Glutamatergic neuron (in vitro differentiated cells): ENCODE results near the gene CCDC110. TPM values are rescaled to one million over a fixed set of nuclear protein-coding genes. Genes with fewer than 3 reads are reported as not detected.

Experiments used
- DNase-seq: peaks from one replicate; pipeline ENCODE4 v3.0.0; 2022
- H3K27ac Mint-ChIP-seq: one replicate; pipeline ENCODE4 v1.8.0; 2020; ENCODE audit warnings: mild to moderate bottlenecking, mixed read lengths, inconsistent platforms; ENCODE audit not compliant: unreplicated experiment
- H3K27me3 Mint-ChIP-seq: one replicate; pipeline ENCODE4 v1.8.0; 2020; ENCODE audit warnings: mild to moderate bottlenecking, moderate library complexity, mixed read lengths, inconsistent platforms; ENCODE audit not compliant: unreplicated experiment
- H3K36me3 Mint-ChIP-seq: one replicate; pipeline ENCODE4 v1.8.0; 2020; ENCODE audit warnings: mild to moderate bottlenecking, mixed read lengths, inconsistent platforms; ENCODE audit not compliant: unreplicated experiment
- H3K4me1 Mint-ChIP-seq: one replicate; pipeline ENCODE4 v1.8.0; 2020; ENCODE audit warnings: mild to moderate bottlenecking, low read depth, mixed read lengths, inconsistent platforms; ENCODE audit not compliant: unreplicated experiment
- H3K4me3 Mint-ChIP-seq: one replicate; pipeline ENCODE4 v1.8.0; 2020; ENCODE audit warnings: mild to moderate bottlenecking, mixed read lengths, inconsistent platforms; ENCODE audit not compliant: unreplicated experiment
- H3K9me3 Mint-ChIP-seq: one replicate; pipeline ENCODE4 v1.8.0; 2020; ENCODE audit warnings: mild to moderate bottlenecking, moderate library complexity, mixed read lengths, inconsistent platforms; ENCODE audit not compliant: unreplicated experiment
- CTCF ChIP-seq: fragments of 200-600 bp; sonication (generic); IDR thresholded peaks from one replicate; pipeline ENCODE4 v1.5.0; 2021; ENCODE audit not compliant: partially characterized antibody, unreplicated experiment
- total RNA-seq: library from RNA; stranded (reverse); fragmentation: NEBNext Ultra II Directional; extraction: Animal tissue kit (Norgen Biotek cat#: 25700); gene quantifications from one replicate; pipeline ENCODE4 v1.2.1, GENCODE V29; 2021; ENCODE audit not compliant: unreplicated experiment

The CCDC110 gene
- total RNA-seq, 1 donor from 2014 or later = 1.3 TPM

GRCh38 chr4:185463541-185463940 is 8.0 kb downstream of the CCDC110 start:
- no peaks in the 10 kb centered on the region for H3K36me3 Mint-ChIP-seq

GRCh38 chr4:185461565-185461964 is 10.0 kb downstream of the CCDC110 start:
- Mint-ChIP-seq H3K27ac (no peak overlapping the region), H3K4me3 (no peak overlapping the region), H3K4me1 (peaks cover 14% of the 10 kb centered on the region), H3K27me3 (peaks cover 5% of the 10 kb centered on the region), H3K36me3 (no peaks in the 10 kb centered on the region), H3K9me3 (peaks cover 4% of the 10 kb centered on the region)
- no peak for DNase-seq
- no peak for TF ChIP-seq CTCF

More at GRCh38 chr4:185463541-185463940, 8.0 kb downstream of the CCDC110 start:
- H3K27ac Mint-ChIP-seq = no peak overlapping the region
- no peak for DNase-seq
- H3K4me3 Mint-ChIP-seq = no peak overlapping the region
- TF ChIP-seq CTCF = no peak
- H3K4me1 Mint-ChIP-seq = peaks cover 14% of the 10 kb centered on the region
- peaks cover 4% of the 10 kb centered on the region for H3K9me3 Mint-ChIP-seq
- peaks cover 6% of the 10 kb centered on the region for H3K27me3 Mint-ChIP-seq

GRCh38 chr4:185457136-185457535 is 14.4 kb downstream of the CCDC110 start:
- no peak for TF ChIP-seq CTCF
- Mint-ChIP-seq H3K4me1 (no peaks in the 10 kb centered on the region), H3K27ac (no peak overlapping the region), H3K36me3 (no peaks in the 10 kb centered on the region), H3K27me3 (no peaks in the 10 kb centered on the region), H3K9me3 (no peaks in the 10 kb centered on the region), H3K4me3 (no peak overlapping the region)
- no peak for DNase-seq

GRCh38 chr4:185456131-185456530 is 15.4 kb downstream of the CCDC110 start:
- Mint-ChIP-seq H3K4me1 (no peaks in the 10 kb centered on the region), H3K27me3 (no peaks in the 10 kb centered on the region), H3K27ac (no peak overlapping the region), H3K4me3 (no peak overlapping the region), H3K36me3 (no peaks in the 10 kb centered on the region), H3K9me3 (no peaks in the 10 kb centered on the region)
- TF ChIP-seq CTCF = no peak
- no peak for DNase-seq

GRCh38 chr4:185445209-185445608 is 26.3 kb downstream of the CCDC110 start:
- Mint-ChIP-seq H3K4me1 (no peaks in the 10 kb centered on the region), H3K27me3 (no peaks in the 10 kb centered on the region), H3K4me3 (no peak overlapping the region), H3K27ac (no peak overlapping the region), H3K9me3 (no peaks in the 10 kb centered on the region), H3K36me3 (no peaks in the 10 kb centered on the region)
- TF ChIP-seq CTCF = no peak
- DNase-seq = no peak
